Keratinocyte (primary cell): ENCODE results near the gene ALDH7A1. TPM values are rescaled to one million over a fixed set of nuclear protein-coding genes. Genes with fewer than 3 reads are reported as not detected.

Experiments
- DNase-seq: peaks from one replicate; pipeline ENCODE4 v3.0.0-alpha.2; 2011; ENCODE audit warnings: low read depth, missing footprints, low spot score
- FAIRE-seq: peaks from 2 replicates; lab custom pipeline; 2011; peaks lifted over from hg19 to GRCh38; lab: Jason Lieb, UNC
- H2AFZ ChIP-seq: 2 replicates; pipeline ENCODE4 v1.6.0; 2012; ENCODE audit warnings: low read length, control low read depth, inconsistent platforms; ENCODE audit not compliant: control insufficient read depth
- H3K27ac ChIP-seq: 2 replicates; pipeline ENCODE4 v1.5.1; 2011; ENCODE audit warnings: low read length; ENCODE audit not compliant: control insufficient read depth, insufficient read depth
- H3K27me3 ChIP-seq: 3 replicates; pipeline ENCODE4 v1.6.0; 2011; ENCODE audit warnings: low read length; ENCODE audit not compliant: control insufficient read depth, insufficient read depth; ENCODE audit errors: extremely low read depth
- H3K36me3 ChIP-seq, 2 experiments: 2 replicates in 1 of 2; 3 replicates in 1 of 2; pipeline ENCODE4 v1.5.1; 2011; ENCODE audit warnings: low read length in 2 of 2, mild to moderate bottlenecking in 1 of 2; ENCODE audit not compliant: control insufficient read depth in 2 of 2, insufficient read depth in 2 of 2; ENCODE audit errors: extremely low read depth in 1 of 2
- H3K4me1 ChIP-seq: 3 replicates; pipeline ENCODE4 v1.5.1; 2011; ENCODE audit warnings: low read length; ENCODE audit not compliant: control insufficient read depth, insufficient read depth; ENCODE audit errors: extremely low read depth
- H3K4me2 ChIP-seq: 3 replicates; pipeline ENCODE4 v1.6.0; 2011; ENCODE audit warnings: low read depth, low read length; ENCODE audit not compliant: control insufficient read depth, insufficient read depth; ENCODE audit errors: extremely low read depth
- H3K4me3 ChIP-seq, 3 experiments: fragments of 200-600 bp in 1 of 3; sonication (generic) in 1 of 3; 2 replicates in 2 of 3; 3 replicates in 1 of 3; pipeline ENCODE4 v1.5.1; 2011 to 2016; ENCODE audit warnings: low read length in 3 of 3, mild to moderate bottlenecking in 3 of 3, control low read depth in 2 of 3, inconsistent platforms in 1 of 3, low read depth in 1 of 3, mixed read lengths in 1 of 3, mixed run types in 1 of 3, moderate library complexity in 1 of 3; ENCODE audit not compliant: control insufficient read depth in 2 of 3, insufficient read depth in 2 of 3; ENCODE audit errors: extremely low read depth in 1 of 3
- H3K79me2 ChIP-seq: 2 replicates; pipeline ENCODE4 v1.6.0; 2012; ENCODE audit warnings: low read length; ENCODE audit not compliant: control insufficient read depth, insufficient read depth
- H3K9ac ChIP-seq: 3 replicates; pipeline ENCODE4 v1.6.0; 2011; ENCODE audit warnings: low read length; ENCODE audit not compliant: control insufficient read depth, insufficient read depth; ENCODE audit errors: extremely low read depth
- H3K9me1 ChIP-seq: 3 replicates; pipeline ENCODE4 v1.6.0; 2011; ENCODE audit warnings: low read length; ENCODE audit not compliant: control insufficient read depth, insufficient read depth; ENCODE audit errors: extremely low read depth
- H3K9me3 ChIP-seq: 2 replicates; pipeline ENCODE4 v1.5.1; 2012; ENCODE audit warnings: low read depth, low read length; ENCODE audit not compliant: control insufficient read depth
- H4K20me1 ChIP-seq: 3 replicates; pipeline ENCODE4 v1.6.0; 2011; ENCODE audit warnings: low read length; ENCODE audit not compliant: control insufficient read depth, insufficient read depth; ENCODE audit errors: extremely low read depth
- EZH2 ChIP-seq: IDR thresholded peaks from one replicate; pipeline ENCODE4 v1.6.1; 2012; ENCODE audit warnings: inconsistent platforms, mild to moderate bottlenecking, low read length, moderate library complexity
- dilution Hi-C: fragments of 300-500 bp; cut with MboI; formaldehyde crosslinking; loops from one replicate; pipeline ENCODE4 v1.7.0; 2020; ENCODE audit warnings: low sequenced_read_pairs; ENCODE audit not compliant: extremely low pct_ligation_motif_present
- polyA plus RNA-seq, 5 experiments: library from polyadenylated mRNA; depleted of rRNA in 3 of 5; stranded (reverse) in 3 of 5; stranded (forward) in 1 of 5; unstranded in 1 of 5; fragments of >200 nt; gene quantifications; 1 replicate in 1 of 5; 2 replicates in 3 of 5; 3 replicates in 1 of 5; pipeline versions ENCODE4 v1.2.1 to v1.2.3, GENCODE V29; 2011 to 2012; ENCODE audit warnings: missing spikeins in 2 of 5, low read depth in 1 of 5, low replicate concordance in 1 of 5
- small RNA-seq, 3 experiments: library from RNA; depleted of rRNA; stranded (forward); fragments of <200 nt; gene quantifications; one replicate each; pipeline ENCODE3, GENCODE V24; 2012; ENCODE audit warnings: low read depth in 3 of 3, low replicate concordance in 1 of 3; ENCODE audit not compliant: insufficient read length in 3 of 3
- TF ChIP-seq, protein P1 (sequence below), 3 experiments: IDR thresholded peaks in 1 of 3; conservative IDR thresholded peaks in 1 of 3; optimal IDR thresholded peaks in 1 of 3; 2 replicates in 2 of 3; 3 replicates in 1 of 3; pipeline versions ENCODE3 to v1.5.1; 2011; ENCODE audit warnings: low read length in 3 of 3, mild to moderate bottlenecking in 3 of 3, moderate library complexity in 2 of 3, control low read depth in 1 of 3, inconsistent platforms in 1 of 3; ENCODE audit not compliant: insufficient read depth in 2 of 3; ENCODE audit errors: extremely low read depth in 1 of 3

The ALDH7A1 gene
- polyA plus RNA-seq, 1 donor (not counting 4 experiments of a cell fraction or from before 2014, with no cell fraction given): 183 TPM

DNA sequence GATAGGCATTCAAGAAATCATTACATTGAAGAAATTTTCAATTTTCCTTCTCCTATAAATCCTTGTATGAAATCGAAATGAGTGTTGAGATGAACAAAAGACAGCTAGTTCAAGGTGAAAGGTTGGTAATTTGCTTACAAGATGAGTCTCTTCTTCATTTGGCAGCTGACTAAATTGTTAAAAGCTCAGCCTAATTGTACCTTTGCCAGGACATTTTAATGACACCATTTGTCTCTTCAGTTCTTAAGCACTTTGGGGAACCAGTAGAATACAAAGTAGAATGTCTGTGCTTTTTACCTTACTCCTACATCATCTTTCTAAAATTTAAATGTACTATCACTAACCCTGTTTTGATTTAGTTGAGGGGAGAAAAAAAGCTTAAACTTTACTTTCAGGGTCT, 112.4 kb downstream of the ALDH7A1 start:
- H3K36me3 ChIP-seq: peaks cover 20 to 35% of the 10 kb centered on the region in 2 experiments

DNA sequence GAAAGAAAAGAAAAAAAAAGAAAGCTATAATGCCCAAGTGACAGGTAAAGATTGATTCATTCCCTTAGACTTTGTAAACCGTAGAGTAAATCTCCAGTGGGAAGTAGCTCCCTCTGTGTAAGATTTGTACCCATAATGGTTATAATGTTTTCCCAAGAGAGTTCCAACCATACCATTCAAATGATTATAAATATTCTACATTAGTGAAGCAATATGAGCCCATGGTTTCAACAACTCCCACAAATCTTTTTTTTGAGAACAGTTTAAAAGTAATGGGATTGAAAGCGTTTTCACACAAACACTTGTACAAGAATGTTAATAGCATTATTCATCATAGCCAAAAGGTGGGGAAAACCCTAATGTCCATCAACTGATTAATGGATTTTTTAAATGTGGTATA, 113.8 kb downstream of the ALDH7A1 start:
- Histone ChIP-seq H3K9ac (no peak overlapping the region), H3K79me2 (no peaks in the 10 kb centered on the region), H3K4me3 (no peak overlapping the region), H3K27me3 (no peaks in the 10 kb centered on the region), H3K4me2 (no peak overlapping the region), H3K36me3 (peaks cover 16 to 32% of the 10 kb centered on the region in 2 experiments), H2AFZ (no peak overlapping the region), H3K9me1 (no peaks in the 10 kb centered on the region), H3K27ac (no peak overlapping the region), H3K9me3 (no peaks in the 10 kb centered on the region), H3K4me1 (no peaks in the 10 kb centered on the region), H4K20me1 (no peaks in the 10 kb centered on the region)
- dilution Hi-C loops: no loop called here
- no peak for FAIRE-seq
- DNase-seq: no peak
- TF ChIP-seq, protein P1, sequence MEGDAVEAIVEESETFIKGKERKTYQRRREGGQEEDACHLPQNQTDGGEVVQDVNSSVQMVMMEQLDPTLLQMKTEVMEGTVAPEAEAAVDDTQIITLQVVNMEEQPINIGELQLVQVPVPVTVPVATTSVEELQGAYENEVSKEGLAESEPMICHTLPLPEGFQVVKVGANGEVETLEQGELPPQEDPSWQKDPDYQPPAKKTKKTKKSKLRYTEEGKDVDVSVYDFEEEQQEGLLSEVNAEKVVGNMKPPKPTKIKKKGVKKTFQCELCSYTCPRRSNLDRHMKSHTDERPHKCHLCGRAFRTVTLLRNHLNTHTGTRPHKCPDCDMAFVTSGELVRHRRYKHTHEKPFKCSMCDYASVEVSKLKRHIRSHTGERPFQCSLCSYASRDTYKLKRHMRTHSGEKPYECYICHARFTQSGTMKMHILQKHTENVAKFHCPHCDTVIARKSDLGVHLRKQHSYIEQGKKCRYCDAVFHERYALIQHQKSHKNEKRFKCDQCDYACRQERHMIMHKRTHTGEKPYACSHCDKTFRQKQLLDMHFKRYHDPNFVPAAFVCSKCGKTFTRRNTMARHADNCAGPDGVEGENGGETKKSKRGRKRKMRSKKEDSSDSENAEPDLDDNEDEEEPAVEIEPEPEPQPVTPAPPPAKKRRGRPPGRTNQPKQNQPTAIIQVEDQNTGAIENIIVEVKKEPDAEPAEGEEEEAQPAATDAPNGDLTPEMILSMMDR (optimal IDR thresholded peaks at IDR 0.05 in 1 of 3, IDR thresholded peaks at IDR 0.05 in 1 of 3, conservative IDR thresholded peaks at IDR 0.05 in 1 of 3; ENCODE audit: extremely low read depth in 1 of 3, insufficient read depth in 2 of 3, low read length in 3 of 3): no peak

More for the DNA sequence above, 112.4 kb downstream of the ALDH7A1 start:
- Histone ChIP-seq H3K9me1 (no peaks in the 10 kb centered on the region), H3K4me2 (no peak overlapping the region), H3K79me2 (no peaks in the 10 kb centered on the region), H3K4me3 (no peak overlapping the region), H3K27me3 (no peaks in the 10 kb centered on the region), H3K9ac (no peak overlapping the region), H3K9me3 (no peaks in the 10 kb centered on the region), H3K27ac (no peak overlapping the region), H3K4me1 (no peaks in the 10 kb centered on the region), H2AFZ (no peak overlapping the region), H4K20me1 (no peaks in the 10 kb centered on the region)
- no peak for FAIRE-seq
- no peak for TF ChIP-seq EZH2
- DNase-seq: no peak
- dilution Hi-C loops: no loop called here

Small RNAs within 50 kb of the gene (small RNA-seq; reads per million reads assigned to genes)
- 0 to 0.25 (median 0) reads per million in 3 experiments for gene RNU6-290P

Other genes with a start within 250 kb of the ALDH7A1 start
- 37.6 to 45.9 TPM (median 42.9 TPM) in 3 replicates for gene GRAMD2B, start 171.8 kb downstream of the ALDH7A1 start, polyA plus RNA-seq
- 42.7 to 86.4 TPM (median 63.0 TPM) in 3 replicates for gene PHAX, start 5.7 kb upstream of the ALDH7A1 start, polyA plus RNA-seq
- gene LMNB1, start 181.9 kb upstream of the ALDH7A1 start, polyA plus RNA-seq: 1.1 to 13.7 TPM (median 11.0 TPM) in 3 replicates